Cardiac septum (tissue), 1 donor: ENCODE data around the gene TCN2. TPM values are rescaled to one million over a fixed set of nuclear protein-coding genes. Genes with fewer than 3 reads are reported as not detected.
A peak's percentile ranks its signal among the peaks of the same experiment; 100 is the strongest.
"Not testable (repeated sequence)": the region's sequence is repeated elsewhere in the genome, so short reads cannot be mapped to it uniquely, and the experiment has no call there.

Experiments
- DNase-seq: peaks from one replicate; pipeline ENCODE4 v3.0.0-alpha.2; 2020; ENCODE audit warnings: low spot score
- intact Hi-C: fragments of 100-400 bp; cut with DNase I; formaldehyde crosslinking; loops from one replicate; pipeline ENCODE4 v1.14.0; 2022
- total RNA-seq: library from RNA; stranded (reverse); fragmentation: NEBNext Ultra II Directional; extraction: Animal tissue kit (Norgen Biotek cat#: 25700); gene quantifications from one replicate; pipeline ENCODE4 v1.2.1, GENCODE V29; 2021
- donor health status: DM: no; HTN: no; CAD: no.

TCN2 gene
- total RNA-seq, 1 donor from 2014 or later: 10.3 TPM

DNA sequence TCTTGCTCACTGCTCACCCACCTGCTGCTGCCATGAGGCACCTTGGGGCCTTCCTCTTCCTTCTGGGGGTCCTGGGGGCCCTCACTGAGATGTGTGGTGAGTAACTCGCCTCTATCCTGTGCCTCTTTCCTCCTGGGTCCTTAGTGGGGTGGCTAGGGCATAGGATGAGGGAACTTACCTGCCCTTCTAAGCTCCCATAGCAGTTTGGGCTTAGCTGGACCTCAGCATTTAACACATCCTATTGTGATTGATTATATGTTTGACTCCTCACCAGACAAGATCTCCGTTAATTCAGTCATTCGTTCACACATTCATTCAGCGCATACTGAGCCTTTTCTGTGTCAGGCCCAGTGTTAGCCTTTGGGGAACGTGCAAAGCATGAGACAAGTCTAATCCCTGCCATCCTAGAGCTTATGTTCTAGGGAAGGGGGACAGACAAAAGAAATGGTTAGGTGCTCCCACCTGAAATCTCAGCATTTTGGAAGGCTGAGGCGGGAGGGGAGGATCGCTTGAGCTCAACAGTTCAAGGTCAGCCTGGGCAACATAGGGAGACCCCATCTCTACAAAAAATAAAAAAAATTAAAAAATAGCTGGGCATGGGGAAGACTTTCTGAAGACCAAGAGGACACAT is 441 bp downstream of the TCN2 start:
- intact Hi-C loops: no loop called here
- DNase-seq: no peak

DNA sequence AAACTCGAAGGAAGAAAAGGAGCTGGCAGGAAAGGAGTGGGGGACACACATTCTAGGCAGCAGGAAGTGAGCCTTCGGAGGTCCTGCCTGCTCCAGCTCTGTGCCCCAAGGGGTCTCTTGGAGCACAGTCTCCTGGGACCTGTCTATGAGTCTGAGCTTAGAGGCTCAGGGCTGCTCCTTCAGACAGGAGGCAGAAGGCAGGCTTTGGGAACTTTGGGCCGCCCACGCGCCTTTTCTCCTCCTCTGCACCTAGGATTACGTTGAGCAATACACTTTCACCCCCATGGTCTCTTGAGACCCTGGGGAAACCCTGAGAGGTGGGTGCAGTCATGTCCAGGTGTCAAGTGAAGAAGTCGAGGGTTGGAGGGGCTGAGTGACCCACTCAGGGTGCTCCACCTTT is 965 bp downstream of the TCN2 start:
- no peak for DNase-seq
- intact Hi-C loops: no loop called here

- intact Hi-C loops: no loop called here
- DNase-seq: peak; percentile 82
These were observed 2.5 kb downstream of the TCN2 start for GRCh38 chr22:30609260-30610185.

- no peak for DNase-seq
These were observed 3.3 kb downstream of the TCN2 start for GRCh38 chr22:30610299-30610698.

GRCh38 chr22:30611197-30611596 is 4.2 kb downstream of the TCN2 start:
- intact Hi-C loops: no loop called here
- no peak for DNase-seq

More at GRCh38 chr22:30610299-30610698, 3.3 kb downstream of the TCN2 start:
- intact Hi-C loops: no loop called here

GRCh38 chr22:30612789-30613188 is 5.8 kb downstream of the TCN2 start:
- intact Hi-C loops: no loop called here
- DNase-seq: no peak

DNA sequence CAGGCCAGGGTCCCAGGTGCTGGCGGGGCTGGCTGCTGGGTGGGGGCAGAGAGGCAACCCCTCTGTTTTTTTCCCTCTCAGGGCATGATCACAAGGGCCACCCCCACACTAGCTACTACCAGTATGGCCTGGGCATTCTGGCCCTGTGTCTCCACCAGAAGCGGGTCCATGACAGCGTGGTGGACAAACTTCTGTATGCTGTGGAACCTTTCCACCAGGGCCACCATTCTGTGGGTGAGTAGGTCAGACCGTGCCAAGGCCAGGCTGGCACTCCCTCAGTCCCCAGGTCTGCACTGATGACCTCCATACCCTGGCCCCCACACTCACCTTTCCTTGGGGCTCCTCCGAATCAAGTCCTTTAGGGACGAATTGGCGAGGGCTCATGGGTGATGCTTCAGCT is 7.3 kb downstream of the TCN2 start:
- intact Hi-C loops: no loop called here
- no peak for DNase-seq

GRCh38 chr22:30614879-30615278 is 7.9 kb downstream of the TCN2 start:
- no peak for DNase-seq
- intact Hi-C loops: no loop called here

- intact Hi-C loops: no loop called here
- no peak for DNase-seq
These were observed 8.6 kb downstream of the TCN2 start for GRCh38 chr22:30615543-30615954.

GRCh38 chr22:30617819-30618218 is 10.8 kb downstream of the TCN2 start:
- intact Hi-C loops: no loop called here

GRCh38 chr22:30619909-30620308 is 12.9 kb downstream of the TCN2 start:
- intact Hi-C loops, DNase-seq: not testable (repeated sequence)

More at GRCh38 chr22:30617819-30618218, 10.8 kb downstream of the TCN2 start:
- no peak for DNase-seq

DNA sequence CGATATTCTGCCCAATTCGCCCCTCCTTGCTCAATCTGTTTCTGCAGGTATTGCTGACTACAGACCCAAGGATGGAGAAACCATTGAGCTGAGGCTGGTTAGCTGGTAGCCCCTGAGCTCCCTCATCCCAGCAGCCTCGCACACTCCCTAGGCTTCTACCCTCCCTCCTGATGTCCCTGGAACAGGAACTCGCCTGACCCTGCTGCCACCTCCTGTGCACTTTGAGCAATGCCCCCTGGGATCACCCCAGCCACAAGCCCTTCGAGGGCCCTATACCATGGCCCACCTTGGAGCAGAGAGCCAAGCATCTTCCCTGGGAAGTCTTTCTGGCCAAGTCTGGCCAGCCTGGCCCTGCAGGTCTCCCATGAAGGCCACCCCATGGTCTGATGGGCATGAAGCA is 19.4 kb downstream of the TCN2 start:
- no peak for DNase-seq
- intact Hi-C loops: no loop called here

DNA sequence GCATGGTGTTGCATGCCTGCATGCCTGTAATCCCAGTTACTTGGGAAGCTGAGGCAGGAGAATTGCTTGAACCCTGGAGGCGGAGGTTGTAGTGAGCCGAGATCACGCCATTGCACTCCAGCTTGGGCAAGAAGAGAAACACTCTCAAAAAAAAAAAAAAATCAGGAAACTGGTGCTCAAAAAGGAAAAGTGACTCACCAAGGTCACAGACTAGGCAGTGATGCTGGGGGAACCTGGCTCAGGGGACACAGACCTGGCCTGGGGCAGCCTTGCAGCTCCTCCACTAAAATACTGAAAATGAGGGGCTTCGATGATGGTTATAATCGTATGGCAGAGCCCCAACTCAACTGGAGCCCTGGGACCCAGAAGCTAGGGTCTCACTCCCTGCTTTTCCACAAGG is 20.5 kb downstream of the TCN2 start:
- intact Hi-C loops: no loop called here
- DNase-seq: no peak

DNA sequence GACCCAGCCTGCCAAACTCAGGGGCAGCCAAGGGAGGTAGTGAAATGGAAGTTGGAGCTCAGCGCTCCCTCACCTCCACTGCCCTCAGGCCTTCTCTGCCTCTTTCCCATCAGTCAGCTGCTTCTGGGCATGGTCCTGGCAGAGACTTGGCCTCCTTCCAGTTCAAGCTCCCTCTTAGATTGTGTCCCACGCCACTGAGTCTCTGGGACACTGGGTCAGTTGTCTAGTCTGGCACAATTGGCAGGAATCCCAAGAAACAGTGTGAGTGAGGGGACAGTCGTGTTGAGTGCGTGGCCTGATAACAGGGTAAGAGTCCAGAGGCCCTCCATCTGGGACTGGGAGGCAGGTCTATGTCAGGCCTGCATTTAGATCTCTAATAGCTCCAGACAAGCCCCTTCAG is 21.5 kb downstream of the TCN2 start:
- intact Hi-C loops: no loop called here
- no peak for DNase-seq

- intact Hi-C loops: loop anchor here (5.0 to 10.0 kb wide), 2 partner anchors 291 to 513 kb away; partner anchors contain the start of gene PLA2G3
- not testable (repeated sequence) for DNase-seq
These were observed 24.5 kb downstream of the TCN2 start for GRCh38 chr22:30631469-30631868.

GRCh38 chr22:30634471-30635233 is 27.7 kb downstream of the TCN2 start:
- intact Hi-C loops: loop anchor here (1.0 to 10.0 kb wide), 4 partner anchors 32 to 510 kb away; partner anchors contain the start of genes DUSP18 and PLA2G3
- peak; percentile 94 for DNase-seq

- DNase-seq: peak; percentile 98
- intact Hi-C loops: loop anchor here (2.0 to 10.0 kb wide), 2 partner anchors 31 to 509 kb away; partner anchors contain the start of genes DUSP18 and PLA2G3
These were observed 28.6 kb downstream of the TCN2 start, which contains the start of gene SLC35E4 for GRCh38 chr22:30635273-30636225. TSS of gene SLC35E4 (plus strand) at chr22:30635781. CDS start at chr22:30636451, 670 bp downstream.

- no peak for DNase-seq
- intact Hi-C loops: loop anchor here (10.0 kb wide), 1 partner anchor 508 kb away; the partner anchor contains the start of gene PLA2G3
These were observed 29.5 kb downstream of the TCN2 start for GRCh38 chr22:30636226-30637077.
